ENCODE results near the gene FOXE3. TPM values are rescaled to one million over a fixed set of nuclear protein-coding genes. Genes with fewer than 3 reads are reported as not detected.

FOXE3 gene
- total RNA-seq, 4 donors from 2014 or later, result not detected

GRCh38 chr1:47424336-47424982 is 8.4 kb downstream of the FOXE3 start:
- TF ChIP-seq CTCF (IDR thresholded peaks at IDR 0.05; ENCODE audit: low read depth), result no peak

GRCh38 chr1:47431534-47431933 is 15.4 kb downstream of the FOXE3 start:
- no peak for TF ChIP-seq CTCF (IDR thresholded peaks at IDR 0.05; ENCODE audit: low read depth)

GRCh38 chr1:47432071-47433036 is 16.3 kb downstream of the FOXE3 start:
- TF ChIP-seq CTCF (IDR thresholded peaks at IDR 0.05; ENCODE audit: low read depth), result no peak

GRCh38 chr1:47433037-47433421 is 16.9 kb downstream of the FOXE3 start:
- TF ChIP-seq CTCF (IDR thresholded peaks at IDR 0.05; ENCODE audit: low read depth), result no peak

GRCh38 chr1:47433477-47434050 is 17.5 kb downstream of the FOXE3 start:
- TF ChIP-seq CTCF (IDR thresholded peaks at IDR 0.05; ENCODE audit: low read depth), result no peak

- no peak for TF ChIP-seq CTCF (IDR thresholded peaks at IDR 0.05; ENCODE audit: low read depth)
These were observed 18.2 kb downstream of the FOXE3 start for GRCh38 chr1:47434051-47434842.
